ENCODE data around the gene GMEB2. TPM values are rescaled to one million over a fixed set of nuclear protein-coding genes. Genes with fewer than 3 reads are reported as not detected.
"Not testable (repeated sequence)": the region's sequence is repeated elsewhere in the genome, so short reads cannot be mapped to it uniquely, and the experiment has no call there.

GMEB2 gene
- total and polyA plus RNA-seq, 7 experiments from 2014 or later = 11.0 to 30.2 (median 21.9) TPM

GRCh38 chr20:63571087-63571478, 55.8 kb downstream of the GMEB2 start:
- H3K4me1 Mint-ChIP-seq = peaks cover 9 to 34% (median 21%) of the 10 kb centered on the region in 7 donors
- H3K9me3 Mint-ChIP-seq; H3K27ac ChIP-seq (ENCODE audit: low read depth, low read length); H3K27me3 ChIP-seq (ENCODE audit: control insufficient read depth in 2 of 2, insufficient read depth in 2 of 2, low read length in 2 of 2); intact Hi-C loops (cut with micrococcal nuclease); ATAC-seq; DNase-seq; H3K27ac Mint-ChIP-seq; H3K36me3 Mint-ChIP-seq; H3K4me3 Mint-ChIP-seq; H3K9me3 ChIP-seq (ENCODE audit: control insufficient read depth in 2 of 3, low read length in 3 of 3); H3K27me3 Mint-ChIP-seq; H3K4me3 ChIP-seq (ENCODE audit: low read length): not testable (repeated sequence)
- POLR2A ChIA-PET = interaction anchor here (0.7 kb wide), 1 partner anchor 14 kb away, joined by 3 read pairs; no protein-coding TSS in a partner anchor
- H3K4me1 ChIP-seq (ENCODE audit: control insufficient read depth in 2 of 2, insufficient read depth in 2 of 2, low read length in 2 of 2) = peaks cover 33 to 35% of the 10 kb centered on the region in 2 donors
- CTCF ChIA-PET = interaction anchor here (0.7 kb wide), 1 partner anchor 8 kb away, joined by 6 read pairs; no protein-coding TSS in a partner anchor
- peaks cover 0 to 12% (median 0%) of the 10 kb centered on the region in 3 experiments for H3K36me3 ChIP-seq (ENCODE audit: control insufficient read depth in 2 of 3, insufficient read depth in 3 of 3, low read length in 3 of 3)

- no peak for ATAC-seq
- peaks cover 0 to 2% (median 0%) of the 10 kb centered on the region in 11 donors for H3K9me3 Mint-ChIP-seq
- H3K27me3 Mint-ChIP-seq = peaks cover 0 to 2% (median 0%) of the 10 kb centered on the region in 5 donors
- DNase-seq = peak in 1 of 9 donors; percentile 20
- ChIA-PET CTCF (interaction anchor here (0.7 kb wide), 1 partner anchor 9 kb away, joined by 6 read pairs; no protein-coding TSS in a partner anchor), POLR2A (interaction anchor here (0.7 to 1.0 kb wide), 2 partner anchors 13 to 295 kb away, joined by 3 read pairs; partner anchors contain the start of gene TPD52L2)
- no peaks in the 10 kb centered on the region for H3K9me3 ChIP-seq (ENCODE audit: control insufficient read depth in 2 of 3, low read length in 3 of 3)
- no peak overlapping the region for H3K27ac ChIP-seq (ENCODE audit: low read depth, low read length)
- intact Hi-C loops (cut with micrococcal nuclease) = no loop called here
- no peak overlapping the region for H3K27ac Mint-ChIP-seq
- H3K4me3 Mint-ChIP-seq = peak overlapping the region in 1 of 10 donors; percentile 86
- peaks cover 9 to 34% (median 21%) of the 10 kb centered on the region in 7 donors for H3K4me1 Mint-ChIP-seq
- no peak overlapping the region for H3K4me3 ChIP-seq (ENCODE audit: low read length)
- H3K4me1 ChIP-seq (ENCODE audit: control insufficient read depth in 2 of 2, insufficient read depth in 2 of 2, low read length in 2 of 2) = peaks cover 33 to 35% of the 10 kb centered on the region in 2 donors
- peaks cover 0 to 15% (median 0%) of the 10 kb centered on the region in 3 experiments for H3K36me3 ChIP-seq (ENCODE audit: control insufficient read depth in 2 of 3, insufficient read depth in 3 of 3, low read length in 3 of 3)
- H3K27me3 ChIP-seq (ENCODE audit: control insufficient read depth in 2 of 2, insufficient read depth in 2 of 2, low read length in 2 of 2) = no peaks in the 10 kb centered on the region
- peaks cover 0 to 11% (median 0%) of the 10 kb centered on the region in 5 donors for H3K36me3 Mint-ChIP-seq
Measured at GRCh38 chr20:63570281-63571086, 56.4 kb downstream of the GMEB2 start.

- Mint-ChIP-seq H3K27me3 (no peaks in the 10 kb centered on the region), H3K9me3 (peaks cover 0 to 2% (median 0%) of the 10 kb centered on the region in 11 donors), H3K4me3 (peak overlapping the region in 8 of 10 donors; percentile 39 to 86 (median 62)), H3K27ac (peak overlapping the region in 1 of 9 donors; percentile 38), H3K36me3 (peaks cover 0 to 11% (median 0%) of the 10 kb centered on the region in 5 donors), H3K4me1 (peaks cover 9 to 34% (median 21%) of the 10 kb centered on the region in 7 donors)
- intact Hi-C loops (cut with micrococcal nuclease) = loop anchor here in 1 of 2 donors (2.0 kb wide), 1 partner anchor 16 kb away; no protein-coding TSS in a partner anchor
- Histone ChIP-seq H3K27me3 (ENCODE audit: control insufficient read depth in 2 of 2, insufficient read depth in 2 of 2, low read length in 2 of 2) (no peaks in the 10 kb centered on the region), H3K9me3 (ENCODE audit: control insufficient read depth in 2 of 3, low read length in 3 of 3) (no peaks in the 10 kb centered on the region), H3K36me3 (ENCODE audit: control insufficient read depth in 2 of 3, insufficient read depth in 3 of 3, low read length in 3 of 3) (peaks cover 0 to 27% (median 0%) of the 10 kb centered on the region in 3 experiments), H3K4me3 (ENCODE audit: low read length) (peak overlapping the region; percentile 62), H3K4me1 (ENCODE audit: control insufficient read depth in 2 of 2, insufficient read depth in 2 of 2, low read length in 2 of 2) (peaks cover 27 to 35% of the 10 kb centered on the region in 2 donors), H3K27ac (ENCODE audit: low read depth, low read length) (no peak overlapping the region)
- POLR2A ChIA-PET = interaction anchor here (0.8 to 2.9 kb wide), 5 partner anchors 15 to 296 kb away, joined by 3 to 10 read pairs (median 3); partner anchors contain the start of genes FNDC11, PPDPF and TPD52L2
- DNase-seq = no peak
- CTCF ChIA-PET = no interaction called here
- no peak for ATAC-seq
Measured at GRCh38 chr20:63568986-63569949, 57.6 kb downstream of the GMEB2 start.

GRCh38 chr20:63568170-63568981, 58.5 kb downstream of the GMEB2 start:
- DNase-seq (no peak), ATAC-seq (peak; percentile 16)
- intact Hi-C loops (cut with micrococcal nuclease) = loop anchor here in 1 of 2 donors (2.0 kb wide), 1 partner anchor 16 kb away; no protein-coding TSS in a partner anchor
- peak overlapping the region in 4 of 9 donors; percentile 32 to 59 (median 43) for H3K27ac Mint-ChIP-seq
- Histone ChIP-seq H3K9me3 (ENCODE audit: control insufficient read depth in 2 of 3, low read length in 3 of 3) (no peaks in the 10 kb centered on the region), H3K27me3 (ENCODE audit: control insufficient read depth in 2 of 2, insufficient read depth in 2 of 2, low read length in 2 of 2) (no peaks in the 10 kb centered on the region), H3K27ac (ENCODE audit: low read depth, low read length) (no peak overlapping the region), H3K4me1 (ENCODE audit: control insufficient read depth in 2 of 2, insufficient read depth in 2 of 2, low read length in 2 of 2) (peaks cover 26 to 33% of the 10 kb centered on the region in 2 donors), H3K36me3 (ENCODE audit: control insufficient read depth in 2 of 3, insufficient read depth in 3 of 3, low read length in 3 of 3) (peaks cover 0 to 36% (median 0%) of the 10 kb centered on the region in 3 experiments), H3K4me3 (ENCODE audit: low read length) (peak overlapping the region; percentile 62)
- H3K9me3 Mint-ChIP-seq = peaks cover 0 to 2% (median 0%) of the 10 kb centered on the region in 11 donors
- peaks cover 9 to 34% (median 21%) of the 10 kb centered on the region in 7 donors for H3K4me1 Mint-ChIP-seq
- no peaks in the 10 kb centered on the region for H3K27me3 Mint-ChIP-seq
- peaks cover 0 to 11% (median 0%) of the 10 kb centered on the region in 5 donors for H3K36me3 Mint-ChIP-seq
- CTCF ChIA-PET = interaction anchor here (0.8 kb wide), 1 partner anchor 265 kb away, joined by 3 read pairs; no protein-coding TSS in a partner anchor
- peak overlapping the region; percentile 70 to 86 (median 82) for H3K4me3 Mint-ChIP-seq
- POLR2A ChIA-PET = interaction anchor here (0.7 to 2.9 kb wide), 8 partner anchors 14 to 412 kb away, joined by 3 to 10 read pairs (median 4); partner anchors contain the start of genes ARFRP1, FNDC11, PPDPF and ZGPAT

GRCh38 chr20:63567386-63568169, 59.3 kb downstream of the GMEB2 start:
- ChIA-PET CTCF (interaction anchor here (0.8 kb wide), 1 partner anchor 266 kb away, joined by 3 read pairs; no protein-coding TSS in a partner anchor), POLR2A (interaction anchor here (0.7 to 2.9 kb wide), 11 partner anchors 13 to 413 kb away, joined by 3 to 10 read pairs (median 4); partner anchors contain the start of genes ARFRP1, FNDC11, PPDPF and PTK6)
- Histone ChIP-seq H3K4me1 (ENCODE audit: control insufficient read depth in 2 of 2, insufficient read depth in 2 of 2, low read length in 2 of 2) (peaks cover 19 to 28% of the 10 kb centered on the region in 2 donors), H3K27me3 (ENCODE audit: control insufficient read depth in 2 of 2, insufficient read depth in 2 of 2, low read length in 2 of 2) (no peaks in the 10 kb centered on the region), H3K4me3 (ENCODE audit: low read length) (peak overlapping the region; percentile 62), H3K36me3 (ENCODE audit: control insufficient read depth in 2 of 3, insufficient read depth in 3 of 3, low read length in 3 of 3) (peaks cover 0 to 41% (median 0%) of the 10 kb centered on the region in 3 experiments), H3K9me3 (ENCODE audit: control insufficient read depth in 2 of 3, low read length in 3 of 3) (no peaks in the 10 kb centered on the region), H3K27ac (ENCODE audit: low read depth, low read length) (no peak overlapping the region)
- DNase-seq (peak in 8 of 9 donors; percentile 33 to 66 (median 42)), ATAC-seq (peak; percentile 84)
- H3K4me3 Mint-ChIP-seq = peak overlapping the region; percentile 70 to 86 (median 82)
- H3K4me1 Mint-ChIP-seq = peaks cover 9 to 34% (median 21%) of the 10 kb centered on the region in 7 donors
- peaks cover 0 to 2% (median 0%) of the 10 kb centered on the region in 11 donors for H3K9me3 Mint-ChIP-seq
- peak overlapping the region in 5 of 9 donors; percentile 32 to 59 (median 48) for H3K27ac Mint-ChIP-seq
- intact Hi-C loops (cut with micrococcal nuclease) = loop anchor here (2.0 kb wide), 1 partner anchor 15 kb away; no protein-coding TSS in a partner anchor
- no peaks in the 10 kb centered on the region for H3K27me3 Mint-ChIP-seq
- H3K36me3 Mint-ChIP-seq = peaks cover 0 to 11% (median 0%) of the 10 kb centered on the region in 5 donors

Data from naive thymus-derived CD4-positive, alpha-beta T cell (primary cell).